Endothelial cell of umbilical vein (primary cell): ENCODE results near the gene BID. TPM values are rescaled to one million over a fixed set of nuclear protein-coding genes. Genes with fewer than 3 reads are reported as not detected.
"Not testable (repeated sequence)": the region's sequence is repeated elsewhere in the genome, so short reads cannot be mapped to it uniquely, and the experiment has no call there.

Experiments used
- BruUV-seq: library from RNA; stranded (reverse); fragments of 400-500 nt; replicated peaks from 2 replicates; lab custom pipeline; 2021; lab: Mats Ljungman, UMichigan
- CTCF ChIA-PET: fragments of 300-600, 350-600 bp; sonication (Branson Sonifier 250); formaldehyde crosslinking; loops from one replicate; lab custom pipeline; 2021; ENCODE audit warnings: antibody characterized with exemption, inconsistent platforms; lab: Charles Lee
- POLR2A ChIA-PET: fragments of 300-600, 350-600 bp; sonication (Branson Sonifier 250); formaldehyde crosslinking; loops from one replicate; lab custom pipeline; 2021; ENCODE audit warnings: antibody characterized with exemption, inconsistent platforms; lab: Charles Lee
- DNase-seq: peaks from one replicate; pipeline ENCODE4 v3.0.0-alpha.2; 2011; ENCODE audit warnings: low read depth, low spot score
- FAIRE-seq: peaks from 2 replicates; lab custom pipeline; 2011; peaks lifted over from hg19 to GRCh38; lab: Jason Lieb, UNC
- H2AFZ ChIP-seq: 2 replicates; pipeline ENCODE4 v1.6.0; 2012; ENCODE audit warnings: low read depth, low read length, control low read depth, inconsistent platforms
- H3K27ac ChIP-seq: 2 replicates; pipeline ENCODE4 v1.5.1; 2011; ENCODE audit warnings: low read depth, mild to moderate bottlenecking, control low read depth, low read length, moderate library complexity; ENCODE audit not compliant: insufficient read depth
- H3K27me3 ChIP-seq, 2 experiments: 2 replicates each; pipeline versions ENCODE4 v1.6.0 to v1.6.1; 2011; ENCODE audit warnings: low read length in 2 of 2, mixed read lengths in 1 of 2; ENCODE audit not compliant: control insufficient read depth in 2 of 2, insufficient read depth in 2 of 2
- H3K36me3 ChIP-seq, 2 experiments: 2 replicates in 1 of 2; 3 replicates in 1 of 2; pipeline ENCODE4 v1.5.1; 2011; ENCODE audit warnings: low read length in 2 of 2, mild to moderate bottlenecking in 1 of 2, moderate library complexity in 1 of 2; ENCODE audit not compliant: control insufficient read depth in 2 of 2, insufficient read depth in 2 of 2; ENCODE audit errors: extremely low read depth in 1 of 2
- H3K4me1 ChIP-seq: 3 replicates; pipeline ENCODE4 v1.5.1; 2011; ENCODE audit warnings: mild to moderate bottlenecking, low read length; ENCODE audit not compliant: control insufficient read depth, insufficient read depth; ENCODE audit errors: extremely low read depth
- H3K4me2 ChIP-seq: 2 replicates; pipeline ENCODE4 v1.6.1; 2011; ENCODE audit warnings: low read length, control low read depth, mixed read lengths; ENCODE audit not compliant: insufficient read depth
- H3K4me3 ChIP-seq, 3 experiments: fragments of 200-600 bp in 1 of 3; sonication (generic), shearing (Covaris generic) in 1 of 3; replicated peaks in 1 of 3; 2 replicates each; pipeline ENCODE4 v1.5.1; 2011 to 2016; ENCODE audit warnings: control low read depth in 3 of 3, low read length in 3 of 3, mild to moderate bottlenecking in 2 of 3, inconsistent platforms in 1 of 3, low read depth in 1 of 3, moderate library complexity in 1 of 3; ENCODE audit not compliant: insufficient read depth in 1 of 3
- H3K79me2 ChIP-seq: 2 replicates; pipeline ENCODE4 v1.6.0; 2012; ENCODE audit warnings: low read length, inconsistent platforms; ENCODE audit not compliant: control insufficient read depth, insufficient read depth
- H3K9ac ChIP-seq: replicated peaks from 2 replicates; pipeline ENCODE3; 2011; ENCODE audit warnings: low read length, control low read depth; ENCODE audit not compliant: insufficient read depth; ENCODE audit errors: extremely low read depth
- H3K9me1 ChIP-seq: replicated peaks from 3 replicates; pipeline ENCODE4 v1.6.0; 2011; ENCODE audit warnings: mild to moderate bottlenecking, low read length; ENCODE audit not compliant: control insufficient read depth, insufficient read depth; ENCODE audit errors: extremely low read depth
- H3K9me3 ChIP-seq: replicated peaks from 2 replicates; pipeline ENCODE4 v1.5.1; 2012; ENCODE audit warnings: low read length, inconsistent platforms; ENCODE audit not compliant: control insufficient read depth, insufficient read depth
- H4K20me1 ChIP-seq: replicated peaks from 2 replicates; pipeline ENCODE3; 2011; ENCODE audit warnings: mild to moderate bottlenecking, low read length; ENCODE audit not compliant: control insufficient read depth, insufficient read depth; ENCODE audit errors: extremely low read depth
- EZH2 ChIP-seq: IDR thresholded peaks from 2 replicates; pipeline ENCODE4 v1.6.1; 2012; ENCODE audit warnings: borderline replicate concordance, low read depth, mild to moderate bottlenecking, moderate library complexity, low read length, inconsistent platforms; ENCODE audit not compliant: severe bottlenecking
- FOS ChIP-seq: IDR thresholded peaks from 2 replicates; pipeline ENCODE4 v1.6.1; 2011; ENCODE audit warnings: mild to moderate bottlenecking, low read length, moderate library complexity, borderline replicate concordance; ENCODE audit not compliant: insufficient read depth
- GATA2 ChIP-seq: IDR thresholded peaks from 2 replicates; pipeline ENCODE4 v1.7.0; 2011; ENCODE audit warnings: low read depth, mild to moderate bottlenecking, moderate library complexity, mixed read lengths, low read length; ENCODE audit not compliant: insufficient read length, insufficient read depth
- JUN ChIP-seq: IDR thresholded peaks from 2 replicates; pipeline ENCODE4 v1.6.1; 2011; ENCODE audit warnings: borderline replicate concordance, low read depth; ENCODE audit not compliant: insufficient read length, insufficient read depth
- MYC ChIP-seq: IDR thresholded peaks from one replicate; pipeline ENCODE4 v1.6.1; 2011; ENCODE audit warnings: mild to moderate bottlenecking, low read depth, low read length
- POLR2A ChIP-seq: IDR thresholded peaks from 2 replicates; pipeline ENCODE4 v1.6.1; 2012; ENCODE audit warnings: low read depth, mild to moderate bottlenecking, control low read depth, low read length
- POLR2AphosphoS5 ChIP-seq: IDR thresholded peaks from 2 replicates; pipeline ENCODE4 v1.6.1; 2012; ENCODE audit warnings: low read depth, mild to moderate bottlenecking, control low read depth, low read length, moderate library complexity; ENCODE audit not compliant: insufficient read depth
- dilution Hi-C: fragments of 300-500 bp; cut with MboI; formaldehyde crosslinking; loops from one replicate; pipeline ENCODE4 v1.15.0; 2019; ENCODE audit warnings: low sequenced_read_pairs; ENCODE audit not compliant: extremely low pct_ligation_motif_present
- intact Hi-C: fragments of 100-400 bp; cut with micrococcal nuclease; formaldehyde crosslinking; loops from one replicate; pipeline ENCODE4 v1.10.0; 2022
- polyA plus RNA-seq, 4 experiments: library from polyadenylated mRNA; depleted of rRNA in 3 of 4; stranded (reverse) in 3 of 4; unstranded in 1 of 4; fragments of >200 nt; gene quantifications; 2 replicates each; pipeline versions ENCODE4 v1.2.1 to v1.2.3, GENCODE V29; 2011 to 2012; ENCODE audit warnings: missing spikeins in 1 of 4
- total RNA-seq: library from RNA; stranded (reverse); gene quantifications from 2 replicates; pipeline ENCODE4 v1.2.3, GENCODE V29; 2021
- TF ChIP-seq, protein P1 (sequence below), 2 donors: IDR thresholded peaks; 1 replicate in 1 of 2; 2 replicates in 1 of 2; pipeline ENCODE4 v1.5.1; 2011; ENCODE audit warnings: low read length in 2 of 2, mild to moderate bottlenecking in 2 of 2, moderate library complexity in 2 of 2, control low read depth in 1 of 2, inconsistent platforms in 1 of 2, low read depth in 1 of 2; ENCODE audit not compliant: insufficient read depth in 1 of 2; ENCODE audit errors: extremely low read depth in 1 of 2
- TF ChIP-seq, protein P2 (sequence below): IDR thresholded peaks from 2 replicates; pipeline ENCODE4 v1.6.1; 2011; ENCODE audit not compliant: insufficient read depth, insufficient read length

Gene BID
- total and polyA plus RNA-seq, 2 donors (not counting 3 experiments of a cell fraction or from before 2014, with no cell fraction given), result 39.0 to 119 TPM

DNA sequence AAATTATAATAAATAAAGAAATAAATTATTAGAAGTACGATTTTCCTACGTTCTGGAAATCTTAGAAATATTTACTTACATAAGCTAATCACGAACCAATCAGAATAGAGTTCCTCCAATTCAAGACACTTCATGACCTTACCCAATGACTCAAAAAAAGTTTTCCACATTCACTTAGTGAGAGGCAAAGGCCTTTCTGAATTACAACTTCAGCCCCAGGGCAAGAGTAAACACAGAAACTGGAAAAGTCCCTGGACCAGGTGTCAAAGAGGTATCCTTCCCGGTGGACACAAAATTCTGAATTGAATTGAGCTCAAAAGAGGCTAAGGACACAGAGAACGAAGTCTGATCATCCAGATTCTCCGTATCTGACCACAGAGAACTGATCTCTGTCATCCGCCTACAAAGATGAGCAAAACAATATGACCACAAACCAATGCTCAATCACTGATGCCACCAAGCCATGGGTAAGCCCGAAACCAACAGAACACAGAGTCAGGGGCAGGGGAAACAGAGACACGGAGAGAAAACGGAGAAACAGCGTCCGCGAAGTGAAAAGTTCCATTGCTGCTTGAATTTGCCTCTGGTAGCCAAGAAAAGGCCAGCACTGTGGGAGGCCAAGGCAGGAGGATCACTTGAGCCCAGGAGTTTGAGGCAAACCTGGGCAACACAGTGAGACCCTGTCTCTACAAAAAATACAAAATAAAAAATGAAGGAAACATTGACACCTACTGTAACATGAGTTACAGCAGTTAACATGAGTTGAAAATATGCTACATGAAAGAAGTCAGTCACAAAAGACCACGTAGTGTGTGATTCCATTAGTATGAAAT lies 6.8 kb downstream of the BID start:
- no peaks in the 10 kb centered on the region for H3K9me3 ChIP-seq
- no peak overlapping the region for H3K4me3 ChIP-seq
- dilution Hi-C loops, result no loop called here
- ChIA-PET CTCF (interaction anchor here (1.3 kb wide), 1 partner anchor 25 kb away, joined by 7 read pairs; no protein-coding TSS in a partner anchor), POLR2A (no interaction called here)
- no peak overlapping the region for H3K9ac ChIP-seq
- H2AFZ ChIP-seq, result no peak overlapping the region
- H3K4me1 ChIP-seq, result peaks cover under 1% of the 10 kb centered on the region
- FAIRE-seq (no peak), DNase-seq (no peak)
- intact Hi-C loops, result no loop called here
- no peak overlapping the region for H3K27ac ChIP-seq
- H3K9me1 ChIP-seq, result no peaks in the 10 kb centered on the region
- H4K20me1 ChIP-seq, result no peaks in the 10 kb centered on the region
- no peaks in the 10 kb centered on the region for H3K27me3 ChIP-seq
- peaks cover 48% of the 10 kb centered on the region for H3K79me2 ChIP-seq
- no TSS peak for BruUV-seq
- no peak overlapping the region for H3K4me2 ChIP-seq
- TF ChIP-seq POLR2A (no peak), POLR2AphosphoS5 (no peak), EZH2 (no peak), GATA2 (no peak), MYC (no peak), JUN (no peak), FOS (no peak)
- TF ChIP-seq, protein P1, sequence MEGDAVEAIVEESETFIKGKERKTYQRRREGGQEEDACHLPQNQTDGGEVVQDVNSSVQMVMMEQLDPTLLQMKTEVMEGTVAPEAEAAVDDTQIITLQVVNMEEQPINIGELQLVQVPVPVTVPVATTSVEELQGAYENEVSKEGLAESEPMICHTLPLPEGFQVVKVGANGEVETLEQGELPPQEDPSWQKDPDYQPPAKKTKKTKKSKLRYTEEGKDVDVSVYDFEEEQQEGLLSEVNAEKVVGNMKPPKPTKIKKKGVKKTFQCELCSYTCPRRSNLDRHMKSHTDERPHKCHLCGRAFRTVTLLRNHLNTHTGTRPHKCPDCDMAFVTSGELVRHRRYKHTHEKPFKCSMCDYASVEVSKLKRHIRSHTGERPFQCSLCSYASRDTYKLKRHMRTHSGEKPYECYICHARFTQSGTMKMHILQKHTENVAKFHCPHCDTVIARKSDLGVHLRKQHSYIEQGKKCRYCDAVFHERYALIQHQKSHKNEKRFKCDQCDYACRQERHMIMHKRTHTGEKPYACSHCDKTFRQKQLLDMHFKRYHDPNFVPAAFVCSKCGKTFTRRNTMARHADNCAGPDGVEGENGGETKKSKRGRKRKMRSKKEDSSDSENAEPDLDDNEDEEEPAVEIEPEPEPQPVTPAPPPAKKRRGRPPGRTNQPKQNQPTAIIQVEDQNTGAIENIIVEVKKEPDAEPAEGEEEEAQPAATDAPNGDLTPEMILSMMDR (IDR thresholded peaks at IDR 0.05; ENCODE audit: extremely low read depth in 1 of 2, insufficient read depth in 1 of 2, low read depth in 1 of 2, low read length in 2 of 2), result no peak
- TF ChIP-seq, protein P2, sequence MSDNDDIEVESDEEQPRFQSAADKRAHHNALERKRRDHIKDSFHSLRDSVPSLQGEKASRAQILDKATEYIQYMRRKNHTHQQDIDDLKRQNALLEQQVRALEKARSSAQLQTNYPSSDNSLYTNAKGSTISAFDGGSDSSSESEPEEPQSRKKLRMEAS, result no peak
- no peaks in the 10 kb centered on the region for H3K36me3 ChIP-seq

DNA sequence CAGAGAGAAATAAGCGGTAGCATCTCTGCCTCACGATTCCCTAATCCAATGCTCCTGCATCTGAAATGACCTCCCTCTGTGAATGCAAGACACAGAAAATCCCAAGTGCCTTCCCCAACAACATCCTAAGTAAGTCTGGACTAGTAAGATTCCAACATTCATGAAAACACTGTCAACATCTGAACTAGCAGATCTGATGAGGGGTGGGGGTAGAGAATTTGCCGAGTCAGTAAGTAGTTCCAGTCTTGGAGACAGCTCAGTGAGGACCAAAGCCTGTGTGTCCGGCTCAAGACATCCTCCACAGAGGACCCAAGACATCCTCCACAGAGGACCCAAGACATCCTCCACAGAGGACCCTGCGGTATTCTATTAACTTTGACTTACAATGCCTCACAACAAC lies 9.4 kb downstream of the BID start:
- H3K9me3 ChIP-seq, H3K4me1 ChIP-seq, H3K9me1 ChIP-seq, H2AFZ ChIP-seq, H3K4me2 ChIP-seq, BruUV-seq, intact Hi-C loops, H3K36me3 ChIP-seq, H3K27me3 ChIP-seq, H4K20me1 ChIP-seq, POLR2A ChIA-PET, H3K4me3 ChIP-seq, FAIRE-seq, H3K27ac ChIP-seq, H3K9ac ChIP-seq, dilution Hi-C loops, DNase-seq: not testable (repeated sequence)
- H3K79me2 ChIP-seq, result peaks cover 40% of the 10 kb centered on the region
- CTCF ChIA-PET, result interaction anchor here (0.5 to 1.9 kb wide), 7 partner anchors 19 to 311 kb away, joined by 3 to 8 read pairs (median 5); no protein-coding TSS in a partner anchor
